Measurements from ENCODE around the gene MYO10. TPM values are rescaled to one million over a fixed set of nuclear protein-coding genes. Genes with fewer than 3 reads are reported as not detected.
"Not testable (repeated sequence)": the region's sequence is repeated elsewhere in the genome, so short reads cannot be mapped to it uniquely, and the experiment has no call there.

Gene MYO10
- total RNA-seq, 1 experiment from 2014 or later: 202 TPM

GRCh38 chr5:16656561-16657191 is 279.4 kb downstream of the MYO10 start:
- H3K27ac ChIP-seq (ENCODE audit: low read depth, low read length, poor library complexity, severe bottlenecking): no peak overlapping the region
- H3K9me3 ChIP-seq (ENCODE audit: low read depth, low read length, poor library complexity, severe bottlenecking): no peaks in the 10 kb centered on the region
- intact Hi-C loops (cut with micrococcal nuclease; ENCODE audit: unreplicated experiment): no loop called here
- BruUV-seq (replicated peaks): no TSS peak
- TF ChIP-seq EZH2 (IDR thresholded peaks at IDR 0.05; ENCODE audit: borderline replicate concordance, low read depth, low read length, poor library complexity, severe bottlenecking) (no peak), CTCF (conservative IDR thresholded peaks at IDR 0.05; ENCODE audit: low read depth, low read length) (no peak)
- H3K4me3 ChIP-seq (ENCODE audit: low read depth, low read length, poor library complexity, severe bottlenecking): no peak overlapping the region
- ChIA-PET POLR2A (ENCODE audit: low non-redundant PET) (interaction anchor here (0.7 kb wide), 1 partner anchor 976 kb away, joined by 5 read pairs; no protein-coding TSS in a partner anchor), CTCF (no interaction called here)
- no peaks in the 10 kb centered on the region for H3K36me3 ChIP-seq (ENCODE audit: insufficient read depth, low read length, poor library complexity, severe bottlenecking)
- H3K4me1 ChIP-seq (ENCODE audit: insufficient read depth, low read length, poor library complexity, severe bottlenecking): no peaks in the 10 kb centered on the region
- no peaks in the 10 kb centered on the region for H3K27me3 ChIP-seq (replicated peaks; ENCODE audit: insufficient read depth, low read depth, low read length, poor library complexity)
- no peak for DNase-seq (ENCODE audit: low spot score)

- H3K36me3 ChIP-seq (ENCODE audit: insufficient read depth, low read length, poor library complexity, severe bottlenecking): no peaks in the 10 kb centered on the region
- no peak for TF ChIP-seq EZH2 (IDR thresholded peaks at IDR 0.05; ENCODE audit: borderline replicate concordance, low read depth, low read length, poor library complexity, severe bottlenecking)
- no peak for TF ChIP-seq CTCF (conservative IDR thresholded peaks at IDR 0.05; ENCODE audit: low read depth, low read length)
- ChIA-PET POLR2A (ENCODE audit: low non-redundant PET) (interaction anchor here (0.5 kb wide), 1 partner anchor 10 kb away, joined by 3 read pairs; no protein-coding TSS in a partner anchor), CTCF (no interaction called here)
- H3K9me3 ChIP-seq (ENCODE audit: low read depth, low read length, poor library complexity, severe bottlenecking): no peaks in the 10 kb centered on the region
- no peak for DNase-seq (ENCODE audit: low spot score)
- H3K4me1 ChIP-seq (ENCODE audit: insufficient read depth, low read length, poor library complexity, severe bottlenecking): no peaks in the 10 kb centered on the region
- no peaks in the 10 kb centered on the region for H3K27me3 ChIP-seq (replicated peaks; ENCODE audit: insufficient read depth, low read depth, low read length, poor library complexity)
- BruUV-seq (replicated peaks): no TSS peak
- no peak overlapping the region for H3K27ac ChIP-seq (ENCODE audit: low read depth, low read length, poor library complexity, severe bottlenecking)
- intact Hi-C loops (cut with micrococcal nuclease; ENCODE audit: unreplicated experiment): no loop called here
- no peak overlapping the region for H3K4me3 ChIP-seq (ENCODE audit: low read depth, low read length, poor library complexity, severe bottlenecking)
Observed at GRCh38 chr5:16654647-16655334, 281.3 kb downstream of the MYO10 start.

GRCh38 chr5:16648739-16649138 is 287.3 kb downstream of the MYO10 start:
- POLR2A ChIA-PET (ENCODE audit: low non-redundant PET); H3K27me3 ChIP-seq (replicated peaks; ENCODE audit: insufficient read depth, low read depth, low read length, poor library complexity); H3K36me3 ChIP-seq (ENCODE audit: insufficient read depth, low read length, poor library complexity, severe bottlenecking); BruUV-seq (replicated peaks); DNase-seq (ENCODE audit: low spot score); CTCF ChIA-PET; intact Hi-C loops (cut with micrococcal nuclease; ENCODE audit: unreplicated experiment); H3K9me3 ChIP-seq (ENCODE audit: low read depth, low read length, poor library complexity, severe bottlenecking); H3K4me1 ChIP-seq (ENCODE audit: insufficient read depth, low read length, poor library complexity, severe bottlenecking); H3K4me3 ChIP-seq (ENCODE audit: low read depth, low read length, poor library complexity, severe bottlenecking); H3K27ac ChIP-seq (ENCODE audit: low read depth, low read length, poor library complexity, severe bottlenecking): not testable (repeated sequence)

Measured in A673 (cell line).